HepG2 (cell line): Measurements from ENCODE around the gene PPM1F. TPM values are rescaled to one million over a fixed set of nuclear protein-coding genes. Genes with fewer than 3 reads are reported as not detected.

Source experiments
- ATAC-seq: fragments of 200-7000 bp; cut with Tn5 transposase; 3 replicates; pipeline ENCODE4 v1.9.1; 2020; ENCODE audit warnings: mild to moderate bottlenecking, moderate library complexity
- BruUV-seq: library from RNA; stranded (reverse); fragments of 400-500 nt; replicated peaks from 2 replicates; lab custom pipeline; 2021; lab: Mats Ljungman, UMichigan
- CTCF ChIA-PET: fragments of 300-600 bp; formaldehyde crosslinking; extraction: SDS; loops from one replicate; lab custom pipeline; 2021; ENCODE audit warnings: low total read pairs, inconsistent platforms, low intra/inter-chr PET ratio; lab: Yijun Ruan, JAX
- POLR2A ChIA-PET: fragments of 350-600 bp; sonication (Branson Sonifier 250); formaldehyde crosslinking; loops from one replicate; lab custom pipeline; 2020; ENCODE audit warnings: antibody characterized with exemption, inconsistent platforms; lab: Yijun Ruan, JAX
- DNase-seq: peaks from one replicate; pipeline ENCODE4 v3.0.0-alpha.2; 2015; ENCODE audit warnings: low spot score
- FAIRE-seq: peaks from 3 replicates; lab custom pipeline; 2011; peaks lifted over from hg19 to GRCh38; lab: Jason Lieb, UNC
- H2AFZ ChIP-seq: one replicate; pipeline ENCODE4 v1.6.1; 2011; ENCODE audit warnings: low read length, inconsistent platforms
- H3K27ac ChIP-seq: fragments of 300-600 bp; 3 replicates; pipeline ENCODE4 v1.8.0; 2011; ENCODE audit warnings: mixed run types, mild to moderate bottlenecking, mixed read lengths, low read length, inconsistent platforms; ENCODE audit not compliant: insufficient read depth; ENCODE audit errors: extremely low read length
- H3K27me3 ChIP-seq, 2 experiments: fragments of 200-600 bp in 1 of 2; 2 replicates in 1 of 2; 3 replicates in 1 of 2; pipeline versions ENCODE4 v1.6.0 to v1.8.0; 2011; ENCODE audit warnings: low read length in 2 of 2, mild to moderate bottlenecking in 2 of 2, moderate library complexity in 2 of 2, inconsistent platforms in 1 of 2; ENCODE audit not compliant: insufficient read depth in 2 of 2, control insufficient read depth in 1 of 2
- H3K36me3 ChIP-seq, 2 experiments: fragments of 200-600 bp in 1 of 2; replicated peaks in 1 of 2; 2 replicates in 1 of 2; 3 replicates in 1 of 2; pipeline versions ENCODE4 v1.5.1 to v1.8.0; 2011; ENCODE audit warnings: low read length in 2 of 2, inconsistent platforms in 1 of 2; ENCODE audit not compliant: insufficient read depth in 2 of 2, control insufficient read depth in 1 of 2
- H3K4me1 ChIP-seq: 2 replicates; pipeline ENCODE4 v1.5.1; 2012; ENCODE audit warnings: low read length, inconsistent platforms; ENCODE audit not compliant: insufficient read depth
- H3K4me2 ChIP-seq: 2 replicates; pipeline ENCODE4 v1.6.0; 2011; ENCODE audit warnings: low read depth, low read length, inconsistent platforms
- H3K4me3 ChIP-seq, 3 experiments: fragments of 200-600 bp in 1 of 3; sonication (generic), shearing (Covaris generic) in 1 of 3; replicated peaks in 1 of 3; 2 replicates each; pipeline ENCODE4 v1.5.1; 2011 to 2016; ENCODE audit warnings: low read length in 3 of 3, inconsistent platforms in 2 of 3, low read depth in 2 of 3, mild to moderate bottlenecking in 2 of 3, control low read depth in 1 of 3, mixed read lengths in 1 of 3; ENCODE audit not compliant: insufficient read depth in 1 of 3
- H3K79me2 ChIP-seq: one replicate; pipeline ENCODE4 v1.6.1; 2011; ENCODE audit warnings: low read length, inconsistent platforms; ENCODE audit not compliant: insufficient read depth
- H3K9ac ChIP-seq: 2 replicates; pipeline ENCODE4 v1.6.0; 2011; ENCODE audit warnings: mild to moderate bottlenecking, low read depth, low read length, inconsistent platforms; ENCODE audit not compliant: insufficient read depth
- H3K9me3 ChIP-seq: 2 replicates; pipeline ENCODE4 v1.5.1; 2012; ENCODE audit warnings: mild to moderate bottlenecking, low read length
- H4K20me1 ChIP-seq: 2 replicates; pipeline ENCODE4 v1.6.0; 2011; ENCODE audit warnings: inconsistent platforms, mild to moderate bottlenecking, low read length, moderate library complexity; ENCODE audit not compliant: insufficient read depth
- ELF3 ChIP-seq: IDR thresholded peaks from 2 replicates; pipeline ENCODE4 v1.6.1; 2016; ENCODE audit warnings: missing genetic modification reagents, missing compliant biosample characterization
- MIER2 ChIP-seq: IDR thresholded peaks from 2 replicates; pipeline ENCODE4 v1.6.1; 2016; ENCODE audit warnings: missing biosample characterization, missing genetic modification reagents
- MLX ChIP-seq: IDR thresholded peaks from 2 replicates; pipeline ENCODE4 v1.6.1; 2016
- NR1H2 ChIP-seq: sonication (generic); formaldehyde crosslinking; IDR thresholded peaks from 2 replicates; pipeline ENCODE4 v1.8.1; 2022; ENCODE audit warnings: low read depth, missing genetic modification reagents, borderline replicate concordance
- RXRA ChIP-seq: sonication (generic); formaldehyde crosslinking; IDR thresholded peaks from 2 replicates; pipeline ENCODE4 v1.5.1; 2020; ENCODE audit warnings: missing genetic modification reagents
- STAT5B ChIP-seq: sonication (generic); formaldehyde crosslinking; IDR thresholded peaks from 2 replicates; pipeline ENCODE4 v1.4.0; 2020; ENCODE audit warnings: missing genetic modification reagents
- ZBTB40 ChIP-seq, 2 experiments: fragments of 450-650 bp in 1 of 2; sonication (generic) in 1 of 2; formaldehyde crosslinking in 1 of 2; IDR thresholded peaks; 2 replicates each; pipeline versions ENCODE4 v1.6.1 to v1.8.0; 2016 to 2022; ENCODE audit warnings: antibody characterized with exemption in 1 of 2, mild to moderate bottlenecking in 1 of 2, missing genetic modification reagents in 1 of 2
- ZNF264 ChIP-seq: sonication (generic); formaldehyde crosslinking; IDR thresholded peaks from 2 replicates; pipeline ENCODE4 v1.4.0; 2020; ENCODE audit warnings: missing genetic modification reagents
- WGBS: methylation state at CpG from one replicate; pipeline ENCODE4 v1.1.6; 2017; ENCODE audit warnings: low lambda C conversion rate; 5-methylcytosine and 5-hydroxymethylcytosine counted together
- in situ Hi-C: cut with HindIII; loops from 2 replicates; pipeline ENCODE4 v1.10.0; 2017; ENCODE audit warnings: low pct_unique_long_range_greater_than_20kb; ENCODE audit not compliant: extremely low pct_ligation_motif_present
- intact Hi-C: fragments of 100-400 bp; cut with micrococcal nuclease; formaldehyde crosslinking; loops from one replicate; pipeline ENCODE4 v1.10.0; 2022; ENCODE audit not compliant: unreplicated experiment
- polyA plus RNA-seq, 8 experiments: library from polyadenylated mRNA; depleted of rRNA in 3 of 8; stranded (reverse) in 7 of 8; unstranded in 1 of 8; fragments of >200 nt; fragmentation: Illumina TruSeq in 4 of 8; extraction: Trizol in 4 of 8; gene quantifications; 2 replicates each; pipeline versions ENCODE4 v1.2.1 to v1.2.3, GENCODE V29; 2011 to 2016; ENCODE audit warnings: low read depth in 4 of 8, missing spikeins in 1 of 8, mixed read lengths in 1 of 8; ENCODE audit not compliant: insufficient read depth in 1 of 8
- total RNA-seq, 5 experiments: library from RNA; depleted of rRNA; stranded (reverse); fragments of >200 nt; fragmentation: Illumina TruSeq; extraction: Trizol; gene quantifications; 2 replicates each; pipeline ENCODE4 v1.2.3, GENCODE V29; 2016; ENCODE audit warnings: low read depth in 1 of 5

PPM1F gene
- total and polyA plus RNA-seq, 2 of the 13 experiments (the other 11 are each of a cell fraction or from before 2014, with no cell fraction given): 11.0 to 19.6 TPM

- FAIRE-seq (no peak), ATAC-seq (no peak), DNase-seq (no peak)
- Histone ChIP-seq H3K4me2 (no peak overlapping the region), H3K79me2 (no peaks in the 10 kb centered on the region), H3K4me1 (peaks cover 6% of the 10 kb centered on the region; the same call in 1 of the 2 replicates), H3K9me3 (no peaks in the 10 kb centered on the region), H4K20me1 (no peaks in the 10 kb centered on the region), H3K27ac (no peak overlapping the region), H3K9ac (no peak overlapping the region), H3K27me3 (peaks cover 1 to 10% of the 10 kb centered on the region in 2 experiments; a peak in 1 of 5 replicates), H3K4me3 (no peak overlapping the region), H3K36me3 (no peaks in the 10 kb centered on the region), H2AFZ (no peak overlapping the region)
- in situ Hi-C loops (no loop called here), intact Hi-C loops (no loop called here)
- no TSS peak for BruUV-seq
- ChIA-PET POLR2A (no interaction called here), CTCF (no interaction called here)
- WGBS: 42% methylated on average over 2 of the region's 2 CpGs
- TF ChIP-seq ELF3: no peak
- no peak for TF ChIP-seq STAT5B (CRISPR knock-in tag)
- no peak for TF ChIP-seq NR1H2 (CRISPR knock-in tag)
- TF ChIP-seq RXRA (CRISPR knock-in tag): no peak
- no peak for TF ChIP-seq ZNF264 (CRISPR knock-in tag)
- no peak for TF ChIP-seq MLX (CRISPR knock-in tag)
- no peak for TF ChIP-seq MIER2 (CRISPR knock-in tag)
- no peak for TF ChIP-seq ZBTB40 (IDR thresholded peaks at IDR 0.05)
- no peak for TF ChIP-seq ZBTB40 (CRISPR knock-in tag; IDR thresholded peaks at IDR 0.05)
Observed at GRCh38 chr22:22001664-22002525, 49.2 kb upstream of the PPM1F start.
